ENCODE measurements around the gene TSKS. TPM values are rescaled to one million over a fixed set of nuclear protein-coding genes. Genes with fewer than 3 reads are reported as not detected.

Gene TSKS
- total RNA-seq, 2 donors from 2014 or later, result not detected

GRCh38 chr19:49808711-49809159 is 45.6 kb upstream of the TSKS start:
- no peaks in the 10 kb centered on the region for H3K27me3 ChIP-seq
- peak overlapping the region; percentile 78 for H3K4me3 ChIP-seq
- peak overlapping the region; percentile 67 to 87 for H3K9ac ChIP-seq (ENCODE audit: low read depth in 2 of 2, low read length in 2 of 2)
- H3K36me3 ChIP-seq, result no peaks in the 10 kb centered on the region
- no peak for TF ChIP-seq CTCF (IDR thresholded peaks at IDR 0.05)
- H3K9me3 ChIP-seq, result no peaks in the 10 kb centered on the region
- intact Hi-C loops (cut with DNase I), result no loop called here
- peak overlapping the region; percentile 52 for H3K27ac ChIP-seq
- no peaks in the 10 kb centered on the region for H3K4me1 ChIP-seq
- peak; percentile 97 for DNase-seq

- Histone ChIP-seq H3K27me3 (no peaks in the 10 kb centered on the region), H3K4me1 (no peaks in the 10 kb centered on the region), H3K4me3 (no peak overlapping the region), H3K9me3 (no peaks in the 10 kb centered on the region), H3K36me3 (no peaks in the 10 kb centered on the region), H3K27ac (no peak overlapping the region), H3K9ac (ENCODE audit: low read depth in 2 of 2, low read length in 2 of 2) (peak overlapping the region in 1 of 2 donors; percentile 54)
- no peak for TF ChIP-seq CTCF (IDR thresholded peaks at IDR 0.05)
- intact Hi-C loops (cut with DNase I), result no loop called here
- no peak for DNase-seq
Observed at GRCh38 chr19:49807904-49808675, 45.0 kb upstream of the TSKS start.

- no peak for DNase-seq
- Histone ChIP-seq H3K27ac (no peak overlapping the region), H3K9me3 (no peaks in the 10 kb centered on the region), H3K36me3 (no peaks in the 10 kb centered on the region), H3K27me3 (no peaks in the 10 kb centered on the region), H3K4me1 (no peaks in the 10 kb centered on the region), H3K9ac (ENCODE audit: low read depth in 2 of 2, low read length in 2 of 2) (no peak overlapping the region), H3K4me3 (no peak overlapping the region)
- no peak for TF ChIP-seq CTCF (IDR thresholded peaks at IDR 0.05)
- intact Hi-C loops (cut with DNase I), result no loop called here
Observed at GRCh38 chr19:49807058-49807903, 44.2 kb upstream of the TSKS start.

GRCh38 chr19:49806620-49806959 is 43.5 kb upstream of the TSKS start:
- intact Hi-C loops (cut with DNase I), result no loop called here
- no peaks in the 10 kb centered on the region for H3K36me3 ChIP-seq
- no peaks in the 10 kb centered on the region for H3K9me3 ChIP-seq
- TF ChIP-seq CTCF (IDR thresholded peaks at IDR 0.05), result no peak
- no peaks in the 10 kb centered on the region for H3K4me1 ChIP-seq
- no peak overlapping the region for H3K4me3 ChIP-seq
- DNase-seq, result no peak
- H3K9ac ChIP-seq (ENCODE audit: low read depth in 2 of 2, low read length in 2 of 2), result no peak overlapping the region
- no peaks in the 10 kb centered on the region for H3K27me3 ChIP-seq
- H3K27ac ChIP-seq, result no peak overlapping the region

GRCh38 chr19:49805822-49806619 is 42.9 kb upstream of the TSKS start:
- no peak overlapping the region for H3K9ac ChIP-seq (ENCODE audit: low read depth in 2 of 2, low read length in 2 of 2)
- H3K27ac ChIP-seq, result no peak overlapping the region
- H3K4me3 ChIP-seq, result no peak overlapping the region
- TF ChIP-seq CTCF (IDR thresholded peaks at IDR 0.05), result no peak
- H3K9me3 ChIP-seq, result no peaks in the 10 kb centered on the region
- H3K27me3 ChIP-seq, result no peaks in the 10 kb centered on the region
- no peaks in the 10 kb centered on the region for H3K36me3 ChIP-seq
- intact Hi-C loops (cut with DNase I), result no loop called here
- H3K4me1 ChIP-seq, result no peaks in the 10 kb centered on the region
- DNase-seq, result no peak
